Loucy (cell line): ENCODE data around the gene SYNE2.

Source experiments
- EZH2phosphoT487 ChIP-seq: fragments of 200-600 bp; IDR thresholded peaks from 2 replicates; pipeline ENCODE4 v1.6.1; 2018; ENCODE audit warnings: antibody characterized with exemption, mild to moderate bottlenecking, moderate library complexity, borderline replicate concordance
- TF ChIP-seq, protein P1 (sequence below): fragments of 200-600 bp; sonication (generic); conservative IDR thresholded peaks from 2 replicates; pipeline ENCODE4 v1.5.1; 2014; ENCODE audit warnings: mild to moderate bottlenecking, antibody characterized with exemption, low read length

DNA sequence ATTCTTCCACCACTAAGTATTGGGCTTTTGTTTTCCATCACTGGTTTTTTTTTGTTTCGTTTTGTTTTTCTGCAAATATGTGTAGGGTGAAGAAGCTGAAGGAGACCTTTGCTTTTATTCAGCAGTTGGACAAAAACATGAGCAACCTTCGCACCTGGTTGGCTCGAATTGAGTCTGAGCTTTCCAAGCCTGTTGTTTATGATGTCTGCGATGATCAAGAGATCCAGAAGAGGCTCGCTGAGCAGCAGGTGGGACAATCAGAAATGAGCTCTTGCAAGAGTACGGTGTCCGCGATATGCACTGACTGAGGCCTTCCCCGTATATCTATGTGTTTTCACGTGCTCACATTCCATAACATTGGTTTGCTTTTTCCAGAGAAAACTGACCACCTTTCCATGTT lies 349.9 kb downstream of the SYNE2 start:
- TF ChIP-seq, protein P1, sequence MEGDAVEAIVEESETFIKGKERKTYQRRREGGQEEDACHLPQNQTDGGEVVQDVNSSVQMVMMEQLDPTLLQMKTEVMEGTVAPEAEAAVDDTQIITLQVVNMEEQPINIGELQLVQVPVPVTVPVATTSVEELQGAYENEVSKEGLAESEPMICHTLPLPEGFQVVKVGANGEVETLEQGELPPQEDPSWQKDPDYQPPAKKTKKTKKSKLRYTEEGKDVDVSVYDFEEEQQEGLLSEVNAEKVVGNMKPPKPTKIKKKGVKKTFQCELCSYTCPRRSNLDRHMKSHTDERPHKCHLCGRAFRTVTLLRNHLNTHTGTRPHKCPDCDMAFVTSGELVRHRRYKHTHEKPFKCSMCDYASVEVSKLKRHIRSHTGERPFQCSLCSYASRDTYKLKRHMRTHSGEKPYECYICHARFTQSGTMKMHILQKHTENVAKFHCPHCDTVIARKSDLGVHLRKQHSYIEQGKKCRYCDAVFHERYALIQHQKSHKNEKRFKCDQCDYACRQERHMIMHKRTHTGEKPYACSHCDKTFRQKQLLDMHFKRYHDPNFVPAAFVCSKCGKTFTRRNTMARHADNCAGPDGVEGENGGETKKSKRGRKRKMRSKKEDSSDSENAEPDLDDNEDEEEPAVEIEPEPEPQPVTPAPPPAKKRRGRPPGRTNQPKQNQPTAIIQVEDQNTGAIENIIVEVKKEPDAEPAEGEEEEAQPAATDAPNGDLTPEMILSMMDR: no peak
- no peak for TF ChIP-seq EZH2phosphoT487
